Stimulated activated CD4-positive, alpha-beta T cell treated with anti-CD3 and anti-CD28 coated beads, TNF-alpha, amount 100 ng/mL, for 24 hours (primary cell): ENCODE data around the gene ARHGAP35.
A peak's percentile ranks its signal among the peaks of the same experiment; 100 is the strongest.
"Not testable (repeated sequence)": the region's sequence is repeated elsewhere in the genome, so short reads cannot be mapped to it uniquely, and the experiment has no call there.

Experiments
- DNase-seq, 3 experiments: peaks; one replicate each; pipeline ENCODE4 v3.0.0-alpha.2; 2020; ENCODE audit warnings: low read depth in 3 of 3

Gene ARHGAP35

GRCh38 chr19:46844067-46844489 is 16.7 kb upstream of the ARHGAP35 start:
- no peak for DNase-seq

- no peak for DNase-seq
Observed at GRCh38 chr19:46845959-46846459, 14.8 kb upstream of the ARHGAP35 start.

GRCh38 chr19:46847528-46847927 is 13.3 kb upstream of the ARHGAP35 start:
- no peak for DNase-seq

- DNase-seq = no peak
Observed at GRCh38 chr19:46848389-46848788, 12.4 kb upstream of the ARHGAP35 start.

GRCh38 chr19:46849610-46850009 is 11.2 kb upstream of the ARHGAP35 start:
- no peak for DNase-seq

- peak; percentile 84 to 93 (median 89) for DNase-seq
Observed at GRCh38 chr19:46850228-46851203, 10.3 kb upstream of the ARHGAP35 start, which contains the start of gene AP2S1. Gene AP2S1, minus strand, starts transcription at chr19:46850846. Its CDS starts 80 bp downstream, at chr19:46850766.

GRCh38 chr19:46852830-46853229 is 8.0 kb upstream of the ARHGAP35 start:
- no peak for DNase-seq

- not testable (repeated sequence) for DNase-seq
Observed at GRCh38 chr19:46854698-46855097, 6.1 kb upstream of the ARHGAP35 start.

- DNase-seq = peak; percentile 78 to 92 (median 83)
Observed at GRCh38 chr19:46856062-46857022, 4.5 kb upstream of the ARHGAP35 start.

- no peak for DNase-seq
Observed at GRCh38 chr19:46859637-46860124, 1.1 kb upstream of the ARHGAP35 start.

- DNase-seq = peak; percentile 91 to 99 (median 93)
Observed at GRCh38 chr19:46860125-46860845, 512 bp upstream of the ARHGAP35 start.

GRCh38 chr19:46861691-46862502 is 1.1 kb downstream of the ARHGAP35 start:
- no peak for DNase-seq

- no peak for DNase-seq
Observed at GRCh38 chr19:46862503-46862834, 1.7 kb downstream of the ARHGAP35 start.

- no peak for DNase-seq
Observed at GRCh38 chr19:46862974-46863632, 2.3 kb downstream of the ARHGAP35 start.

GRCh38 chr19:46863818-46864629 is 3.2 kb downstream of the ARHGAP35 start:
- no peak for DNase-seq

GRCh38 chr19:46866407-46867136 is 5.8 kb downstream of the ARHGAP35 start:
- no peak for DNase-seq

GRCh38 chr19:46867170-46867569 is 6.4 kb downstream of the ARHGAP35 start:
- DNase-seq = no peak
